NAMALWA (cell line): ENCODE results near the gene CCDC73.
"Not testable (repeated sequence)": the region's sequence is repeated elsewhere in the genome, so short reads cannot be mapped to it uniquely, and the experiment has no call there.

ENCODE experiments used
- DNase-seq: peaks from one replicate; pipeline ENCODE4 v3.0.0-alpha.2; 2015; ENCODE audit warnings: low spot score

CCDC73 gene

GRCh38 chr11:32705309-32706033 is 89.0 kb downstream of the CCDC73 start:
- DNase-seq = no peak

- DNase-seq = no peak
Measured at GRCh38 chr11:32704775-32705174, 89.7 kb downstream of the CCDC73 start.

GRCh38 chr11:32704261-32704660 is 90.2 kb downstream of the CCDC73 start:
- no peak for DNase-seq

- no peak for DNase-seq
Measured at GRCh38 chr11:32701616-32702015, 92.8 kb downstream of the CCDC73 start.

- no peak for DNase-seq
Measured at GRCh38 chr11:32698579-32698978, 95.9 kb downstream of the CCDC73 start.

- DNase-seq = no peak
Measured at GRCh38 chr11:32671051-32671450, 123.4 kb downstream of the CCDC73 start.

- peak; percentile 11 for DNase-seq
Measured at GRCh38 chr11:32659672-32660071, 134.8 kb downstream of the CCDC73 start.

GRCh38 chr11:32658639-32659406 is 135.6 kb downstream of the CCDC73 start:
- DNase-seq = no peak

GRCh38 chr11:32643526-32643925 is 150.9 kb downstream of the CCDC73 start:
- DNase-seq = no peak

GRCh38 chr11:32641361-32641760 is 153.1 kb downstream of the CCDC73 start:
- DNase-seq = no peak

GRCh38 chr11:32635819-32636218 is 158.6 kb downstream of the CCDC73 start:
- no peak for DNase-seq

- no peak for DNase-seq
Measured at GRCh38 chr11:32630844-32631243, 163.6 kb downstream of the CCDC73 start.

GRCh38 chr11:32616903-32617302 is 177.6 kb downstream of the CCDC73 start:
- DNase-seq = no peak

GRCh38 chr11:32615422-32615821 is 179.0 kb downstream of the CCDC73 start:
- no peak for DNase-seq

- no peak for DNase-seq
Measured at GRCh38 chr11:32613500-32614151, 180.8 kb downstream of the CCDC73 start.

- no peak for DNase-seq
Measured at GRCh38 chr11:32610797-32611352, 183.6 kb downstream of the CCDC73 start.

- not testable (repeated sequence) for DNase-seq
Measured at GRCh38 chr11:32608826-32609225, 185.6 kb downstream of the CCDC73 start.

- no peak for DNase-seq
Measured at GRCh38 chr11:32606220-32606619, 188.2 kb downstream of the CCDC73 start.

- DNase-seq = no peak
Measured at GRCh38 chr11:32602657-32603415, 191.6 kb downstream of the CCDC73 start.

GRCh38 chr11:32597921-32598320 is 196.5 kb downstream of the CCDC73 start:
- no peak for DNase-seq

- not testable (repeated sequence) for DNase-seq
Measured at GRCh38 chr11:32596114-32596513, 198.3 kb downstream of the CCDC73 start.

GRCh38 chr11:32594272-32594671 is 200.2 kb downstream of the CCDC73 start:
- no peak for DNase-seq
